ENCODE measurements around the gene ARL2BP. TPM values are rescaled to one million over a fixed set of nuclear protein-coding genes. Genes with fewer than 3 reads are reported as not detected.

ARL2BP gene
- total and polyA plus RNA-seq, 2 of the 4 experiments (the other 2 are of a cell fraction), result 46.9 to 73.7 TPM

DNA sequence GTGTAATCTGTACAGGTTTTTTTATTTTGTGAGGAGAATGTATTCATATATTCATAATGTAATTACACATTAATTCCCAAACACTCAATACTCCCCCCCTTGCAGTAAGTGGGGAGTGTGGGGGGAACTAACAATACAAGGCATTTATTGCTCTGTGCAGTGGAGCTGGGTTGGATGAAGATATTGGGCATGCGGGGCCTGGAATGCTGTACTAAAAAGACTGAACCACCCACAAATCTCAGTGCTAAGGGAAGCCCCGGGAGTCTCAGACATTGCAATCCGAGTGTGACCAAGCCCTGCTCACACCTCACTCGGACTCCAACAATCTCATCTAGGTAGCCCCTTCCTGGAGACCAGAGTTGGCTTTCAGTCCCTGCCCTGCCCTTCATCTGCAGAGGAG, 33.4 kb downstream of the ARL2BP start:
- H3K9me1 ChIP-seq (ENCODE audit: insufficient read depth, low read length), result no peaks in the 10 kb centered on the region
- peaks cover 2% of the 10 kb centered on the region; the same call in 1 of the 2 replicates for H4K20me1 ChIP-seq (ENCODE audit: insufficient read depth, low read length)
- WGBS, 2 experiments (ENCODE audit: extremely low coverage in 2 of 2, insufficient read length in 1 of 2), result 69% methylated on average over 2 of the region's 4 CpGs; no CpG with 5 or more reads in 1 of the 2 experiments
- H3K23ac ChIP-seq (ENCODE audit: low read depth, low read length), result 0 out of 2 replicates have a peak overlapping the region, but pooled peaks have one; percentile 38
- no peaks in the 10 kb centered on the region for H3K36me3 ChIP-seq (ENCODE audit: control insufficient read depth, insufficient read depth, low read length)
- H2BK120ac ChIP-seq (ENCODE audit: low read depth, low read length), result no peak overlapping the region
- no peak overlapping the region for H4K91ac ChIP-seq (ENCODE audit: insufficient read depth, low read depth, low read length)
- peaks cover 40% of the 10 kb centered on the region for H3K27me3 ChIP-seq (ENCODE audit: control insufficient read depth, insufficient read depth, low read length)
- POLR2A ChIA-PET (ENCODE audit: unreplicated experiment), result no interaction called here
- in situ Hi-C loops (cut with MboI; ENCODE audit: low sequenced_read_pairs), result no loop called here
- no peak overlapping the region for H4K8ac ChIP-seq (ENCODE audit: low read depth in 2 of 2, low read length in 2 of 2)
- dilution Hi-C loops (cut with HindIII; ENCODE audit: low sequenced_read_pairs, unreplicated experiment), result no loop called here
- intact Hi-C loops (cut with micrococcal nuclease), result no loop called here
- H2AK9ac ChIP-seq (replicated peaks; ENCODE audit: low read depth, low read length, poor library complexity), result no peak overlapping the region
- no peaks in the 10 kb centered on the region for H3K79me1 ChIP-seq (ENCODE audit: low read depth in 1 of 2, low read length in 2 of 2)
- ATAC-seq (ENCODE audit: low read depth) (no peak), DNase-seq (no peak)
- no peaks in the 10 kb centered on the region for H3K9me3 ChIP-seq (ENCODE audit: control insufficient read depth, insufficient read depth, low read length)
- H3K27ac ChIP-seq (ENCODE audit: insufficient read depth, low read length), result no peak overlapping the region
- TF ChIP-seq, protein P1, sequence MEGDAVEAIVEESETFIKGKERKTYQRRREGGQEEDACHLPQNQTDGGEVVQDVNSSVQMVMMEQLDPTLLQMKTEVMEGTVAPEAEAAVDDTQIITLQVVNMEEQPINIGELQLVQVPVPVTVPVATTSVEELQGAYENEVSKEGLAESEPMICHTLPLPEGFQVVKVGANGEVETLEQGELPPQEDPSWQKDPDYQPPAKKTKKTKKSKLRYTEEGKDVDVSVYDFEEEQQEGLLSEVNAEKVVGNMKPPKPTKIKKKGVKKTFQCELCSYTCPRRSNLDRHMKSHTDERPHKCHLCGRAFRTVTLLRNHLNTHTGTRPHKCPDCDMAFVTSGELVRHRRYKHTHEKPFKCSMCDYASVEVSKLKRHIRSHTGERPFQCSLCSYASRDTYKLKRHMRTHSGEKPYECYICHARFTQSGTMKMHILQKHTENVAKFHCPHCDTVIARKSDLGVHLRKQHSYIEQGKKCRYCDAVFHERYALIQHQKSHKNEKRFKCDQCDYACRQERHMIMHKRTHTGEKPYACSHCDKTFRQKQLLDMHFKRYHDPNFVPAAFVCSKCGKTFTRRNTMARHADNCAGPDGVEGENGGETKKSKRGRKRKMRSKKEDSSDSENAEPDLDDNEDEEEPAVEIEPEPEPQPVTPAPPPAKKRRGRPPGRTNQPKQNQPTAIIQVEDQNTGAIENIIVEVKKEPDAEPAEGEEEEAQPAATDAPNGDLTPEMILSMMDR (conservative IDR thresholded peaks at IDR 0.05; ENCODE audit: low read depth, low read length), result no peak
- TF ChIP-seq RCOR1 (IDR thresholded peaks at IDR 0.05; ENCODE audit: insufficient replicate concordance, low read length), result no peak
- no peak for TF ChIP-seq ELK1 (IDR thresholded peaks at IDR 0.05; ENCODE audit: borderline replicate concordance, low read depth, low read length)
- no peak for TF ChIP-seq USF2 (IDR thresholded peaks at IDR 0.05; ENCODE audit: low read depth, low read length)
- no peak for TF ChIP-seq FOS (IDR thresholded peaks at IDR 0.05; ENCODE audit: low read depth, low read length)
- no peak for TF ChIP-seq RAD21 (IDR thresholded peaks at IDR 0.05; ENCODE audit: low read length)
- TF ChIP-seq MXI1 (IDR thresholded peaks at IDR 0.05; ENCODE audit: borderline replicate concordance, low read depth, low read length), result no peak
- no peaks in the 10 kb centered on the region for H3K4me1 ChIP-seq (ENCODE audit: control insufficient read depth, insufficient read depth, low read length)
- no peak overlapping the region; the same call in 1 of the 2 replicates for H2AK5ac ChIP-seq (ENCODE audit: low read depth, low read length)
- H3K4me3 ChIP-seq (ENCODE audit: insufficient read depth, low read depth, low read length), result no peak overlapping the region
- CTCF ChIA-PET, result no interaction called here
- no peak overlapping the region for H2BK20ac ChIP-seq (ENCODE audit: low read depth, low read length)
- no peak overlapping the region for H3K9ac ChIP-seq (ENCODE audit: low read depth, low read length)
- peak overlapping the region; percentile 51 for H2AFZ ChIP-seq (replicated peaks; ENCODE audit: low read length, poor library complexity)
- no peak overlapping the region for H3K56ac ChIP-seq (ENCODE audit: extremely low read depth, insufficient read depth, low read length)
- H3K18ac ChIP-seq (ENCODE audit: low read depth, low read length), result no peak overlapping the region
- H3K14ac ChIP-seq (replicated peaks; ENCODE audit: low read depth, low read length), result no peak overlapping the region
- no peak overlapping the region for H4K5ac ChIP-seq (ENCODE audit: low read depth, low read length)
- H2BK15ac ChIP-seq (ENCODE audit: low read depth, low read length), result no peak overlapping the region
- H3K4ac ChIP-seq (ENCODE audit: low read depth, low read length), result no peak overlapping the region
- H2BK5ac ChIP-seq (ENCODE audit: low read depth, low read length, poor library complexity, severe bottlenecking), result no peak overlapping the region
- no peak overlapping the region for H3K4me2 ChIP-seq (ENCODE audit: low read depth, low read length)
- BruUV-seq (replicated peaks), result no TSS peak
